HUES48 (cell line): ENCODE results near the gene CCT2.

Experiments
- H3K27ac ChIP-seq: one replicate; pipeline ENCODE4 v1.7.0; 2013; ENCODE audit warnings: low read depth, low read length, inconsistent platforms
- H3K27me3 ChIP-seq: 2 replicates; pipeline ENCODE4 v1.6.1; 2013; ENCODE audit warnings: mild to moderate bottlenecking, low read length; ENCODE audit not compliant: control insufficient read depth, insufficient read depth
- H3K36me3 ChIP-seq: 2 replicates; pipeline ENCODE4 v1.6.1; 2013; ENCODE audit warnings: low read length; ENCODE audit not compliant: control insufficient read depth, insufficient read depth
- H3K4me1 ChIP-seq: 2 replicates; pipeline ENCODE4 v1.6.1; 2013; ENCODE audit warnings: mild to moderate bottlenecking, low read length; ENCODE audit not compliant: control insufficient read depth, insufficient read depth
- H3K4me3 ChIP-seq: 2 replicates; pipeline ENCODE4 v1.5.1; 2013; ENCODE audit warnings: mild to moderate bottlenecking, low read depth, low read length
- H3K9ac ChIP-seq: 2 replicates; pipeline ENCODE4 v1.6.1; 2013; ENCODE audit warnings: mild to moderate bottlenecking, low read depth, low read length, moderate library complexity
- H3K9me3 ChIP-seq: 2 replicates; pipeline ENCODE4 v1.6.1; 2013; ENCODE audit warnings: low read length; ENCODE audit not compliant: control insufficient read depth, insufficient read depth

The CCT2 gene

GRCh38 chr12:69585189-69586062 is at the start of gene CCT2:
Gene CCT2, plus strand, starts transcription at chr12:69585459. Its CDS starts 63 bp downstream, at chr12:69585522.
- Histone ChIP-seq H3K36me3 (peaks cover 45% of the 10 kb centered on the region), H3K9me3 (no peaks in the 10 kb centered on the region), H3K9ac (peak within 1 kb of the TSS; percentile 100), H3K27me3 (no peaks in the 10 kb centered on the region), H3K4me3 (peak within 1 kb of the TSS; percentile 98), H3K27ac (peak within 1 kb of the TSS; percentile 97), H3K4me1 (peaks cover 4% of the 10 kb centered on the region; the same call in 1 of the 2 replicates)

GRCh38 chr12:69540987-69541386 is 44.3 kb upstream of the CCT2 start:
- H3K4me3 ChIP-seq = no peak overlapping the region
- no peaks in the 10 kb centered on the region for H3K36me3 ChIP-seq
- no peaks in the 10 kb centered on the region for H3K9me3 ChIP-seq
- H3K27me3 ChIP-seq = no peaks in the 10 kb centered on the region
- H3K4me1 ChIP-seq = no peaks in the 10 kb centered on the region
- H3K27ac ChIP-seq = no peak overlapping the region
- no peak overlapping the region for H3K9ac ChIP-seq

DNA sequence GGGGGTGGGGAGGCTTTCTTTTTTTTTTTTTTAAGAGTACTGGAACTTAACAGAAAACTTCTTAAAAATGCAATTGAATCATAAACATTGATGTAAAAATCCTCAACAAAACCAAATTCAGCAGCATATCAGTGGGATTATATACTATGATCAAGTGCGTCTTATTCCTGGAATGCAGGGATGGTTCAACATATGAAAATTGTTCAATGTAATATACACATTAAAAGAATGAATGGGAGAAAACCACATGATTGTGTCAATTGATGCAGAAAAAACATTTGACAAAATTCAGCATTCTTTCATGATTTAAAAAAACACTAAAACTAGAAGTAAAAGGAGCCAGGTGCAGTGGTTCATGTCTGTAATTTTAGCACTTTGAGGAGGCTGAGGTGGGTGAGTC is 41.2 kb upstream of the CCT2 start:
- H3K27me3 ChIP-seq = no peaks in the 10 kb centered on the region
- no peak overlapping the region for H3K4me3 ChIP-seq
- no peaks in the 10 kb centered on the region for H3K4me1 ChIP-seq
- H3K9me3 ChIP-seq = no peaks in the 10 kb centered on the region
- no peak overlapping the region for H3K9ac ChIP-seq
- H3K36me3 ChIP-seq = no peaks in the 10 kb centered on the region
- no peak overlapping the region for H3K27ac ChIP-seq

DNA sequence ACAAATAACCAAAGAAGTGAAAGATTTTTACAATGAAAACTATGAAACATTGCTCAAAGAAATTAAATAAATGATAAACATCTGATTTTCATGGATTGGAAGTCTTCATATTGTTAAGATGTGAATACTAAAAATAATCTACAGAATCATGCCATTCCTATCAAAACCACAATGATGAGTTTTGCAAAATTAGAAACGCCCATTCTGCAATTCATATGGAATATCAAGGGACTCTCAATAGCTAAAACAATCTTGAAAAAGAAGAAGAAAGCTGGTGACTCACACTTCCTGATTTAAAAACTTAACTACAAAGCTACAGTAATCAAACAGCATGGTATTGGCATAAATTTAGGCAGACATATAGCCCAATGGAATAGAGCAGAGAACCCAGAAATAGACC is 40.2 kb upstream of the CCT2 start:
- Histone ChIP-seq H3K27ac (no peak overlapping the region), H3K4me3 (no peak overlapping the region), H3K4me1 (0 out of 2 replicates have a peak, but pooled peaks cover 4% of the 10 kb centered on the region), H3K36me3 (0 out of 2 replicates have a peak, but pooled peaks cover 4% of the 10 kb centered on the region), H3K9ac (no peak overlapping the region), H3K9me3 (no peaks in the 10 kb centered on the region), H3K27me3 (no peaks in the 10 kb centered on the region)

GRCh38 chr12:69546693-69547438 is 38.4 kb upstream of the CCT2 start:
- Histone ChIP-seq H3K9ac (no peak overlapping the region), H3K4me1 (0 out of 2 replicates have a peak, but pooled peaks cover 4% of the 10 kb centered on the region), H3K27me3 (no peaks in the 10 kb centered on the region), H3K27ac (no peak overlapping the region), H3K36me3 (0 out of 2 replicates have a peak, but pooled peaks cover 4% of the 10 kb centered on the region), H3K9me3 (no peaks in the 10 kb centered on the region), H3K4me3 (no peak overlapping the region)

- Histone ChIP-seq H3K27ac (no peak overlapping the region), H3K9ac (no peak overlapping the region), H3K4me1 (0 out of 2 replicates have a peak, but pooled peaks cover 4% of the 10 kb centered on the region), H3K36me3 (0 out of 2 replicates have a peak, but pooled peaks cover 4% of the 10 kb centered on the region), H3K9me3 (no peaks in the 10 kb centered on the region), H3K27me3 (no peaks in the 10 kb centered on the region), H3K4me3 (no peak overlapping the region)
Observed at GRCh38 chr12:69548687-69549086, 36.6 kb upstream of the CCT2 start.

DNA sequence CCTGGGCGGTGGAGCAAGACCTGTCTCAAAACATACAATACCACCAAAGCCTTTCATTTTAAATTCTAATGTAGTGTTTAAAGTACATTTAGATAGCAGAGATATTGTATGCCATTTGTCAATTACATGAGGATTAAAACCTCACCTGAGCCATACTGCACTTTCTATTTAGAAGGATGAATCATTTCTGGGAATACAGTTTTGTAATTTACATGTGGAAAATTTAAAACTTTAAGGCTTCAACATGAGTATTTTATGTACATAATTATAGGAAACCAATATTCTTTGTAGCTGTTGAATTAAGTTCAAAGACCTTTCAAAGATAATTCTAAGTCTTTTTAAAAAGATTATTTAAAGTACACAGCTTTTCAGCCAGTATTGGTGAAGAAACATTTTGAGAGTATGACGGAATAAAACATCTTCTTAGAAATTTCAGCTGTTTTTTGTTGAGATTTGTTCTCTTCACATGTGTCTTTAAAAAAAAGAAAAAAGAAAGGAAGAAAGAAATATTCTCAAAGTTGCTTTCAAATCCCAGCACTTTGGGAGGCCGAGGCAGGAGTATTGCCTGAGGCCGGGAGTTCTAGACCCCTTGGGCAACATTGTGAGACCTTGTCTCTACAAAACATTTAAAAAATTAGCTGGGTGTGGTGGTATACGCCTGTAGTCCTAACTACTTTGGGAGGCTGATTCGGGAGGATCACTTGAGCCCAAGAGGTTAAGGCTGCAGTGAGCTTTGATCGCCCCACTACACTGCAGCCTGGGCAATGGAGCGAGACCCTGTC is 34.5 kb upstream of the CCT2 start:
- Histone ChIP-seq H3K4me1 (0 out of 2 replicates have a peak, but pooled peaks cover 4% of the 10 kb centered on the region), H3K27ac (no peak overlapping the region), H3K36me3 (0 out of 2 replicates have a peak, but pooled peaks cover 4% of the 10 kb centered on the region), H3K4me3 (no peak overlapping the region), H3K27me3 (no peaks in the 10 kb centered on the region), H3K9me3 (no peaks in the 10 kb centered on the region), H3K9ac (no peak overlapping the region)

DNA sequence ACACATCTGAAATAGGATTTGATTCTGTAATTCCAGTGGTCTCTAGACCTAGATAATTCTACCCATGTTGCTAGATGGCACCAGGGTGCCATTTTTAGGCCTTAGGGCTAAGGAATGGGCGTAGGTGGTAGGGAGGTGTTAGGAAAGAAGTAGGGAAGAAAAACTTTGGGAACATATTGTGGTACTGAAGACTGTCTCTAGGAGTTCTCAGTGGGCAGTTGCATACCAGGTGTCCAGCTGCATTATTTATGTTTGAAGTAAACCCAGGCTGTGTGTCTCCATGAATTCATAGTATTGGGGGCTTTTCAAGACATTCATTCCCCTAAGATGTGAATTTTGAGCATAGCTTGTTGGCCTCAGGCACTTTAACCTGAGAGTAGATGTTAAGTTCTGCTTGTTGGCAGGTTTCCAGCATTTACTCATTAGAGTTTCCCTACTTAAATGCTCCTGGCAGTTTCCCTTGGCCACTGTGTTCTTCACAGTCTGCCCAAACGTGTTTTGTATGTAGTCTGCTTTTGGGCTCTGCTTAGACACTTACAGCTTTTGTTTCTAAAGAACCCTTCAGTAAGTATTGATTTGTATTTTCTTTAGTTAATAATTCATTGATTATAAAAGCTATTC is 31.5 kb upstream of the CCT2 start:
- no peak overlapping the region for H3K27ac ChIP-seq
- no peak overlapping the region for H3K9ac ChIP-seq
- H3K36me3 ChIP-seq = 0 out of 2 replicates have a peak, but pooled peaks cover 4% of the 10 kb centered on the region
- H3K27me3 ChIP-seq = no peaks in the 10 kb centered on the region
- H3K9me3 ChIP-seq = no peaks in the 10 kb centered on the region
- H3K4me1 ChIP-seq = 0 out of 2 replicates have a peak, but pooled peaks cover 4% of the 10 kb centered on the region
- no peak overlapping the region for H3K4me3 ChIP-seq

DNA sequence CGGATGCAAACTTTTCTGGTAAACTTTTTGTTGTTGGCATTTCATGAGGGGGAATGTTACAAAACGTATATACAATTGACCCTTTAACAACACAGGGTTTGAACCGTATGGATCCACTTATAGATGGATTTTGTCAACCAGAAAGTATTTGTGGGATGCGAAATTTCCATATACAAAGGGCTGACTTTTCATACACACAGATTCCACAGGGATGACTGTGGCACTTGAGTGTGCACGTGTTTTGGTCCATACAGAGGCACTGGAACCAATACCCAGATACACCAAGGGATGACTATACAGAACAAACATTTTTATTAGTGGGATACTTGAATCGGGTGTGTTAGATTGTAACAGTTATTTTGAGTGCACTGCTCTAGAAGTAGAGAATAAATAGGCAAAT is 29.8 kb upstream of the CCT2 start:
- no peaks in the 10 kb centered on the region for H3K36me3 ChIP-seq
- no peaks in the 10 kb centered on the region for H3K9me3 ChIP-seq
- no peaks in the 10 kb centered on the region for H3K4me1 ChIP-seq
- no peak overlapping the region for H3K4me3 ChIP-seq
- no peaks in the 10 kb centered on the region for H3K27me3 ChIP-seq
- no peak overlapping the region for H3K9ac ChIP-seq
- no peak overlapping the region for H3K27ac ChIP-seq

DNA sequence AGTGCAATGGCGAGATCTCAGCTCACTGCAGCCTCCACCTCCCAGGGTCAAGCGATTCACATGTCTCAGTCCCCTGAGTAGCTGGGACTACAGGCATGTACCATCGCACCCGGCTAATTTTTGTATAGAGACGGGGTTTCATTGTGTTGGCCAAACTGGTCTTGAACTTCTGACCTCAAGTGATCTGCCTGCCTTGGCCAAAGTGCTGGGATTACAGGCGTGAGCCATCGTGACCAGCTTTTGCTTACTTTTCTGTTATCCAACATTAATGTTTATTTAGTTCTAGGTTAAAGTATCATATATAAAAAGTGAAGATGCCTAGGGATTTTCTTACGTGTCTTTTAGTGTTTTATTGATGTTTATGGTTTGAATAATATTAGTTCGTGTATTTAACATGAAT is 28.9 kb upstream of the CCT2 start:
- H3K4me1 ChIP-seq = no peaks in the 10 kb centered on the region
- no peak overlapping the region for H3K27ac ChIP-seq

More for the DNA sequence above, 28.9 kb upstream of the CCT2 start:
- Histone ChIP-seq H3K27me3 (no peaks in the 10 kb centered on the region), H3K9ac (no peak overlapping the region), H3K36me3 (no peaks in the 10 kb centered on the region), H3K9me3 (no peaks in the 10 kb centered on the region), H3K4me3 (no peak overlapping the region)
